ENCODE results near the gene CCDC183. TPM values are rescaled to one million over a fixed set of nuclear protein-coding genes. Genes with fewer than 3 reads are reported as not detected.
A peak's percentile ranks its signal among the peaks of the same experiment; 100 is the strongest.

The CCDC183 gene
- polyA plus RNA-seq, 1 donor from 2014 or later: 5.5 TPM

DNA sequence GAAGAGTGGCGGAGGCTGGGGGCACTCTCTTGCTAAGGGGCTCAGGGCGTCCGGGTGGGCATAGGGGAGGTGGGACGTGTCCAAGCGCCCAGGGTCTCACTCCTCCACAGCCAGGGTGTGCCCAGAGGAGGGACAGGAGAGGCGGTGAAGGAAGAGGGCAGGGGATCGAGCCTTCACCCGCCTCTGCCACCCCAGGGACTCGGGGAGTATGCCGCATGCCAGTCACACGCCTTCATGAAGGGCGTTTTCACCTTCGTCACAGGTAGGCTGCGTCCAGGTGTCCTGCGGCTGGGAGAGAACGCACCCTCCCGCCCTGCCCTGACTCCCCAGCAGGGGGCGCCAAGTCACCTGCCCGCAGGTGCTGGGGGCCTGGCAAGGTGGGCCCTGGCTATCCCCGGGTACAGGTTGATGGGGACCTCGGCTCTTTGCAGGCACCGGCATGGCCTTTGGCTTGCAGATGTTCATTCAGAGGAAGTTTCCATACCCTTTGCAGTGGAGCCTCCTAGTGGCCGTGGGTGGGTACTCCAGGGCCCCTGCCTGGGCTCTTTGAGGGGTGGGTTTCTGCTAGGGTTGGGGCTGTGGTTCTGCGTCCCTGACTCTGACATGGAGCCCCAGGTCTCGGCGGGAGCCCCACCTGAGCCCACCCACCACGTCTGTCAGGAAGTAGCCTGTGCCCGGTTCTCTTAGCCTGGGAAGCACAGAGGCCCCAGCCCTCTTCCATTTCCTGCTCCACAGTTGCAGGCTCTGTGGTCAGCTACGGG, 4.4 kb upstream of the CCDC183 start:
- Histone ChIP-seq H3K27ac (ENCODE audit: low read length) (peak overlapping the region; percentile 66), H3K4me3 (ENCODE audit: low read length) (peak overlapping the region; percentile 85), H3K9ac (ENCODE audit: low read length) (peak overlapping the region; percentile 74), H3K9me2 (ENCODE audit: insufficient read depth, low read length) (no peaks in the 10 kb centered on the region), H3K79me2 (replicated peaks; ENCODE audit: insufficient read depth, low read length) (no peaks in the 10 kb centered on the region), H3K27me3 (ENCODE audit: insufficient read depth, low read depth, low read length) (no peaks in the 10 kb centered on the region), H3K36me3 (ENCODE audit: insufficient read depth, low read length) (no peaks in the 10 kb centered on the region), H3K4me2 (ENCODE audit: low read length) (peak overlapping the region; percentile 52), H4K20me1 (ENCODE audit: insufficient read depth) (no peaks in the 10 kb centered on the region), H2AFZ (ENCODE audit: low read depth, low read length) (peak overlapping the region; percentile 85), H3F3A (ENCODE audit: insufficient read depth, low read length, poor library complexity, severe bottlenecking) (peaks cover 3% of the 10 kb centered on the region), H3K9me3 (ENCODE audit: low read length) (no peaks in the 10 kb centered on the region)
- TF ChIP-seq RAD21 (conservative IDR thresholded peaks at IDR 0.05) (peak; percentile 45), MXI1 (conservative IDR thresholded peaks at IDR 0.05; ENCODE audit: poor library complexity, severe bottlenecking) (peak; percentile 48), CTCF (IDR thresholded peaks at IDR 0.05; ENCODE audit: poor library complexity, severe bottlenecking) (peak; percentile 86), EZH2 (IDR thresholded peaks at IDR 0.05; ENCODE audit: borderline replicate concordance, insufficient read depth, low read length, poor library complexity, severe bottlenecking) (no peak), TAF1 (IDR thresholded peaks at IDR 0.05; ENCODE audit: low read depth) (peak; percentile 10), EP300 (conservative IDR thresholded peaks at IDR 0.05; ENCODE audit: poor library complexity, severe bottlenecking) (no peak), SMC3 (conservative IDR thresholded peaks at IDR 0.05; ENCODE audit: poor library complexity) (peak; percentile 54), POLR2AphosphoS5 (IDR thresholded peaks at IDR 0.05) (no peak)
- TF ChIP-seq, protein P1, sequence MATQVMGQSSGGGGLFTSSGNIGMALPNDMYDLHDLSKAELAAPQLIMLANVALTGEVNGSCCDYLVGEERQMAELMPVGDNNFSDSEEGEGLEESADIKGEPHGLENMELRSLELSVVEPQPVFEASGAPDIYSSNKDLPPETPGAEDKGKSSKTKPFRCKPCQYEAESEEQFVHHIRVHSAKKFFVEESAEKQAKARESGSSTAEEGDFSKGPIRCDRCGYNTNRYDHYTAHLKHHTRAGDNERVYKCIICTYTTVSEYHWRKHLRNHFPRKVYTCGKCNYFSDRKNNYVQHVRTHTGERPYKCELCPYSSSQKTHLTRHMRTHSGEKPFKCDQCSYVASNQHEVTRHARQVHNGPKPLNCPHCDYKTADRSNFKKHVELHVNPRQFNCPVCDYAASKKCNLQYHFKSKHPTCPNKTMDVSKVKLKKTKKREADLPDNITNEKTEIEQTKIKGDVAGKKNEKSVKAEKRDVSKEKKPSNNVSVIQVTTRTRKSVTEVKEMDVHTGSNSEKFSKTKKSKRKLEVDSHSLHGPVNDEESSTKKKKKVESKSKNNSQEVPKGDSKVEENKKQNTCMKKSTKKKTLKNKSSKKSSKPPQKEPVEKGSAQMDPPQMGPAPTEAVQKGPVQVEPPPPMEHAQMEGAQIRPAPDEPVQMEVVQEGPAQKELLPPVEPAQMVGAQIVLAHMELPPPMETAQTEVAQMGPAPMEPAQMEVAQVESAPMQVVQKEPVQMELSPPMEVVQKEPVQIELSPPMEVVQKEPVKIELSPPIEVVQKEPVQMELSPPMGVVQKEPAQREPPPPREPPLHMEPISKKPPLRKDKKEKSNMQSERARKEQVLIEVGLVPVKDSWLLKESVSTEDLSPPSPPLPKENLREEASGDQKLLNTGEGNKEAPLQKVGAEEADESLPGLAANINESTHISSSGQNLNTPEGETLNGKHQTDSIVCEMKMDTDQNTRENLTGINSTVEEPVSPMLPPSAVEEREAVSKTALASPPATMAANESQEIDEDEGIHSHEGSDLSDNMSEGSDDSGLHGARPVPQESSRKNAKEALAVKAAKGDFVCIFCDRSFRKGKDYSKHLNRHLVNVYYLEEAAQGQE (IDR thresholded peaks at IDR 0.05; ENCODE audit: borderline replicate concordance): no peak

- Histone ChIP-seq H3K4me2 (ENCODE audit: low read length) (no peak overlapping the region), H2AFZ (ENCODE audit: low read depth, low read length) (no peak overlapping the region), H3K9ac (ENCODE audit: low read length) (no peak overlapping the region), H3K9me3 (ENCODE audit: low read length) (no peaks in the 10 kb centered on the region), H4K20me1 (ENCODE audit: insufficient read depth) (no peaks in the 10 kb centered on the region), H3F3A (ENCODE audit: insufficient read depth, low read length, poor library complexity, severe bottlenecking) (peaks cover 3% of the 10 kb centered on the region), H3K4me3 (ENCODE audit: low read length) (peak overlapping the region; percentile 85), H3K27me3 (ENCODE audit: insufficient read depth, low read depth, low read length) (no peaks in the 10 kb centered on the region), H3K27ac (ENCODE audit: low read length) (no peak overlapping the region), H3K36me3 (ENCODE audit: insufficient read depth, low read length) (no peaks in the 10 kb centered on the region), H3K9me2 (ENCODE audit: insufficient read depth, low read length) (no peaks in the 10 kb centered on the region), H3K79me2 (replicated peaks; ENCODE audit: insufficient read depth, low read length) (no peaks in the 10 kb centered on the region)
- TF ChIP-seq, protein P1 (IDR thresholded peaks at IDR 0.05; ENCODE audit: borderline replicate concordance): no peak
- no peak for TF ChIP-seq EZH2 (IDR thresholded peaks at IDR 0.05; ENCODE audit: borderline replicate concordance, insufficient read depth, low read length, poor library complexity, severe bottlenecking)
- TF ChIP-seq RAD21 (conservative IDR thresholded peaks at IDR 0.05): no peak
- no peak for TF ChIP-seq TAF1 (IDR thresholded peaks at IDR 0.05; ENCODE audit: low read depth)
- TF ChIP-seq CTCF (IDR thresholded peaks at IDR 0.05; ENCODE audit: poor library complexity, severe bottlenecking): no peak
These were observed 3.6 kb upstream of the CCDC183 start for GRCh38 chr9:136792321-136793085.

Data from neural cell (in vitro differentiated cells).